Tibial nerve (tissue), 4 donors: Measurements from ENCODE around the gene ABCB10.

Experiments
- EP300 ChIP-seq, 2 donors: sonication (generic); formaldehyde crosslinking; IDR thresholded peaks; one replicate each; pipeline ENCODE4 v1.6.1; 2017; ENCODE audit warnings: antibody characterized with exemption in 2 of 2, mild to moderate bottlenecking in 1 of 2
- POLR2A ChIP-seq, 2 donors: fragments of 450-650 bp; IDR thresholded peaks; one replicate each; pipeline ENCODE4 v1.6.1; 2017; ENCODE audit warnings: antibody characterized with exemption in 2 of 2, mild to moderate bottlenecking in 2 of 2, moderate library complexity in 2 of 2
- TF ChIP-seq, protein P1 (sequence below), 5 experiments: fragments of 200-600 bp in 3 of 5; fragments of 450-650 bp in 2 of 5; sonication (generic) in 3 of 5; IDR thresholded peaks; one replicate each; pipeline ENCODE4 v1.5.1; 2016 to 2019; ENCODE audit warnings: antibody characterized with exemption in 5 of 5, mild to moderate bottlenecking in 3 of 5, moderate library complexity in 2 of 5

- TF ChIP-seq, protein P1, sequence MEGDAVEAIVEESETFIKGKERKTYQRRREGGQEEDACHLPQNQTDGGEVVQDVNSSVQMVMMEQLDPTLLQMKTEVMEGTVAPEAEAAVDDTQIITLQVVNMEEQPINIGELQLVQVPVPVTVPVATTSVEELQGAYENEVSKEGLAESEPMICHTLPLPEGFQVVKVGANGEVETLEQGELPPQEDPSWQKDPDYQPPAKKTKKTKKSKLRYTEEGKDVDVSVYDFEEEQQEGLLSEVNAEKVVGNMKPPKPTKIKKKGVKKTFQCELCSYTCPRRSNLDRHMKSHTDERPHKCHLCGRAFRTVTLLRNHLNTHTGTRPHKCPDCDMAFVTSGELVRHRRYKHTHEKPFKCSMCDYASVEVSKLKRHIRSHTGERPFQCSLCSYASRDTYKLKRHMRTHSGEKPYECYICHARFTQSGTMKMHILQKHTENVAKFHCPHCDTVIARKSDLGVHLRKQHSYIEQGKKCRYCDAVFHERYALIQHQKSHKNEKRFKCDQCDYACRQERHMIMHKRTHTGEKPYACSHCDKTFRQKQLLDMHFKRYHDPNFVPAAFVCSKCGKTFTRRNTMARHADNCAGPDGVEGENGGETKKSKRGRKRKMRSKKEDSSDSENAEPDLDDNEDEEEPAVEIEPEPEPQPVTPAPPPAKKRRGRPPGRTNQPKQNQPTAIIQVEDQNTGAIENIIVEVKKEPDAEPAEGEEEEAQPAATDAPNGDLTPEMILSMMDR (IDR thresholded peaks at IDR 0.05), result no peak
- no peak for TF ChIP-seq POLR2A (IDR thresholded peaks at IDR 0.05)
- TF ChIP-seq EP300 (IDR thresholded peaks at IDR 0.05), result no peak
Measured at GRCh38 chr1:229572286-229572685, 13.8 kb upstream of the ABCB10 start.
